22Rv1 (cell line): Measurements from ENCODE around the gene TMTC2.
A peak's percentile ranks its signal among the peaks of the same experiment; 100 is the strongest.

Experiments used
- H3K27ac ChIP-seq: fragments of 450-650 bp; 2 replicates; pipeline ENCODE4 v1.5.1; 2017
- CTCF ChIP-seq: fragments of 450-650 bp; IDR thresholded peaks from 2 replicates; pipeline ENCODE4 v1.5.1; 2017; ENCODE audit warnings: mild to moderate bottlenecking
- ZFX ChIP-seq: fragments of 450-650 bp; IDR thresholded peaks from 2 replicates; pipeline ENCODE4 v1.6.1; 2017; ENCODE audit warnings: antibody characterized with exemption, borderline replicate concordance

TMTC2 gene

GRCh38 chr12:82686168-82687020 lies at the start of gene TMTC2:
TSS of gene TMTC2 (plus strand) at chr12:82686906.
- peak within 1 kb of the TSS; percentile 99 for H3K27ac ChIP-seq

GRCh38 chr12:82638324-82638723 lies 48.4 kb upstream of the TMTC2 start:
- H3K27ac ChIP-seq, result no peak overlapping the region
- TF ChIP-seq ZFX (no peak), CTCF (no peak)

More at GRCh38 chr12:82686168-82687020, at the start of gene TMTC2:
- TF ChIP-seq ZFX, result no peak

- no peak for TF ChIP-seq CTCF
- no peak for TF ChIP-seq ZFX
- no peak overlapping the region for H3K27ac ChIP-seq
These were observed 41.8 kb upstream of the TMTC2 start for GRCh38 chr12:82644896-82645295.

GRCh38 chr12:82645414-82645813 lies 41.3 kb upstream of the TMTC2 start:
- no peak for TF ChIP-seq ZFX
- TF ChIP-seq CTCF, result no peak
- H3K27ac ChIP-seq, result no peak overlapping the region

GRCh38 chr12:82647853-82648252 lies 38.9 kb upstream of the TMTC2 start:
- no peak overlapping the region for H3K27ac ChIP-seq
- no peak for TF ChIP-seq CTCF
- TF ChIP-seq ZFX, result no peak

- TF ChIP-seq CTCF (no peak), ZFX (no peak)
- no peak overlapping the region for H3K27ac ChIP-seq
These were observed 38.3 kb upstream of the TMTC2 start for GRCh38 chr12:82648259-82648909.

- no peak overlapping the region for H3K27ac ChIP-seq
- no peak for TF ChIP-seq CTCF
- no peak for TF ChIP-seq ZFX
These were observed 35.9 kb upstream of the TMTC2 start for GRCh38 chr12:82650627-82651337.
